ENCODE measurements around the gene CMKLR1.

The CMKLR1 gene

GRCh38 chr12:108257610-108258106 lies 81.5 kb downstream of the CMKLR1 start:
- no peak for DNase-seq

GRCh38 chr12:108257004-108257403 lies 82.1 kb downstream of the CMKLR1 start:
- no peak for DNase-seq

- DNase-seq = no peak
Measured at GRCh38 chr12:108255252-108255602, 83.9 kb downstream of the CMKLR1 start.

- no peak for DNase-seq
Measured at GRCh38 chr12:108254517-108255251, 84.4 kb downstream of the CMKLR1 start.

GRCh38 chr12:108254030-108254429 lies 85.1 kb downstream of the CMKLR1 start:
- DNase-seq = no peak

- DNase-seq = no peak
Measured at GRCh38 chr12:108253540-108253939, 85.6 kb downstream of the CMKLR1 start.

GRCh38 chr12:108252523-108252922 lies 86.6 kb downstream of the CMKLR1 start:
- DNase-seq = no peak

- DNase-seq = no peak
Measured at GRCh38 chr12:108248011-108248410, 91.1 kb downstream of the CMKLR1 start.

GRCh38 chr12:108247130-108247529 lies 92.0 kb downstream of the CMKLR1 start:
- no peak for DNase-seq

- no peak for DNase-seq
Measured at GRCh38 chr12:108241986-108242703, 97.0 kb downstream of the CMKLR1 start.

GRCh38 chr12:108240928-108241327 lies 98.2 kb downstream of the CMKLR1 start:
- DNase-seq = no peak

- no peak for DNase-seq
Measured at GRCh38 chr12:108240027-108240785, 98.9 kb downstream of the CMKLR1 start.

GRCh38 chr12:108239378-108239777 lies 99.7 kb downstream of the CMKLR1 start:
- no peak for DNase-seq

- DNase-seq = no peak
Measured at GRCh38 chr12:108238474-108238873, 100.6 kb downstream of the CMKLR1 start.
